ENCODE measurements around the gene ANO7. TPM values are rescaled to one million over a fixed set of nuclear protein-coding genes. Genes with fewer than 3 reads are reported as not detected.

ANO7 gene
- total and polyA plus RNA-seq, 2 of the 8 experiments (the other 6 are each of a cell fraction or from before 2014, with no cell fraction given), result 3.2 to 6.9 TPM

GRCh38 chr2:241256168-241256545, 67.7 kb downstream of the ANO7 start:
- FAIRE-seq, result no peak
- peaks cover 27 to 86% (median 53%) of the 10 kb centered on the region in 4 experiments for H3K36me3 ChIP-seq (ENCODE audit: control insufficient read depth in 2 of 4, insufficient read depth in 4 of 4, low read length in 3 of 4)
- H2AFZ ChIP-seq (ENCODE audit: low read length), result no peak overlapping the region
- no peak for DNase-seq (ENCODE audit: low read depth in 1 of 2, low spot score in 2 of 2)
- H3K56ac ChIP-seq (replicated peaks; ENCODE audit: insufficient read length, low read depth, low read length), result no peak overlapping the region
- no peaks in the 10 kb centered on the region for H3K4me1 ChIP-seq (replicated peaks in 1 of 4; ENCODE audit: control insufficient read depth in 3 of 4, insufficient read depth in 4 of 4, low read length in 3 of 4)
- H2BK20ac ChIP-seq (ENCODE audit: low read length), result no peak overlapping the region
- H2BK5ac ChIP-seq (ENCODE audit: low read depth, low read length), result no peak overlapping the region
- no peaks in the 10 kb centered on the region; a peak in 1 of 4 replicates for H3K79me2 ChIP-seq (ENCODE audit: control insufficient read depth in 1 of 2, insufficient read depth in 2 of 2, low read length in 2 of 2)
- H3K18ac ChIP-seq (ENCODE audit: extremely low read depth, low read length), result no peak overlapping the region
- no peak overlapping the region for H2BK120ac ChIP-seq (replicated peaks; ENCODE audit: low read depth, low read length)
- H4K20me1 ChIP-seq (replicated peaks in 1 of 2; ENCODE audit: control insufficient read depth in 1 of 2, insufficient read depth in 2 of 2, low read length in 2 of 2), result peaks cover 10 to 17% of the 10 kb centered on the region in 2 experiments
- H3K23me2 ChIP-seq (ENCODE audit: low read depth, low read length), result no peaks in the 10 kb centered on the region
- no peak overlapping the region for H3K4me3 ChIP-seq (ENCODE audit: extremely low read depth in 1 of 4, insufficient read depth in 2 of 4, low read depth in 3 of 4, low read length in 4 of 4)
- no peak overlapping the region; the same call in 1 of the 2 replicates for H3K27ac ChIP-seq (ENCODE audit: low read depth, low read length)
- CTCF ChIA-PET (ENCODE audit: partially characterized antibody), result interaction anchor here (1.2 kb wide), 1 partner anchor 9 kb away, joined by 4 read pairs; no protein-coding TSS in a partner anchor
- no peak overlapping the region for H4K5ac ChIP-seq (ENCODE audit: insufficient read length, low read depth, low read length)
- no peak overlapping the region for H3K23ac ChIP-seq (ENCODE audit: insufficient read length)
- H3K9me3 ChIP-seq (ENCODE audit: insufficient read depth in 2 of 2, low read depth in 1 of 2, low read length in 1 of 2), result no peaks in the 10 kb centered on the region
- peaks cover 2% of the 10 kb centered on the region for H3K79me1 ChIP-seq (ENCODE audit: low read depth, low read length)
- no peak overlapping the region for H3K14ac ChIP-seq (ENCODE audit: insufficient read length)
- no peak overlapping the region for H2BK15ac ChIP-seq (ENCODE audit: low read length)
- POLR2A ChIA-PET (ENCODE audit: partially characterized antibody), result no interaction called here
- H3K4me2 ChIP-seq (ENCODE audit: insufficient read depth in 1 of 2, low read depth in 2 of 2, low read length in 2 of 2), result no peak overlapping the region
- WGBS, 2 experiments (ENCODE audit: extremely low coverage in 1 of 2, insufficient coverage in 1 of 2, insufficient read length in 1 of 2, insufficient replicate concordance in 2 of 2, low coverage in 1 of 2, low lambda C conversion rate in 2 of 2, missing lambda C conversion rate in 1 of 2), result 93% methylated on average over 11 of the region's 11 CpGs; no CpG with 5 or more reads in 1 of the 2 experiments
- no peak overlapping the region for H4K91ac ChIP-seq (replicated peaks; ENCODE audit: insufficient read length, low read length)
- H4K8ac ChIP-seq (ENCODE audit: extremely low read depth, insufficient read depth, low read length), result 0 out of 2 replicates have a peak overlapping the region, but pooled peaks have one; percentile 35
- H2AK5ac ChIP-seq (ENCODE audit: low read depth, low read length), result no peak overlapping the region
- H3K27me3 ChIP-seq (replicated peaks in 1 of 4; ENCODE audit: control insufficient read depth in 3 of 4, extremely low read depth in 1 of 4, insufficient read depth in 3 of 4, low read length in 3 of 4), result no peaks in the 10 kb centered on the region
- H3K4ac ChIP-seq (replicated peaks; ENCODE audit: insufficient read length, low read depth, low read length), result no peak overlapping the region
- H2BK12ac ChIP-seq (ENCODE audit: low read depth, low read length), result no peak overlapping the region
- H3K9ac ChIP-seq (replicated peaks in 1 of 4; ENCODE audit: extremely low read depth in 1 of 4, low read depth in 3 of 4, low read length in 3 of 4), result no peak overlapping the region
- TF ChIP-seq FOSL1 (IDR thresholded peaks at IDR 0.05; ENCODE audit: insufficient read depth, low read depth, low read length) (no peak), KDM4A (IDR thresholded peaks at IDR 0.05; ENCODE audit: low read depth, low read length, severe bottlenecking) (no peak), BRCA1 (IDR thresholded peaks at IDR 0.05; ENCODE audit: low read depth, low read length) (no peak), TCF12 (IDR thresholded peaks at IDR 0.05; ENCODE audit: low read depth, low read length) (no peak), RAD21 (IDR thresholded peaks at IDR 0.05 in 1 of 2, conservative IDR thresholded peaks at IDR 0.05 in 1 of 2; ENCODE audit: low read depth in 2 of 2, low read length in 2 of 2) (no peak), RFX5 (IDR thresholded peaks at IDR 0.05; ENCODE audit: borderline replicate concordance, low read depth, low read length) (no peak), CBX8 (IDR thresholded peaks at IDR 0.05; ENCODE audit: borderline replicate concordance, low read depth, low read length) (no peak), EGR1 (IDR thresholded peaks at IDR 0.05; ENCODE audit: borderline replicate concordance, low read depth, low read length) (no peak), YY1 (IDR thresholded peaks at IDR 0.05; ENCODE audit: low read depth, low read length) (no peak), TEAD4 (IDR thresholded peaks at IDR 0.05; ENCODE audit: low read depth, low read length) (no peak), POLR2A (IDR thresholded peaks at IDR 0.05; ENCODE audit: control extremely low read depth in 1 of 2, low read depth in 2 of 2, low read length in 2 of 2) (no peak), CTCF (IDR thresholded peaks at IDR 0.05; ENCODE audit: control extremely low read depth in 1 of 3, insufficient read depth in 1 of 3, low read depth in 1 of 3, low read length in 3 of 3) (no peak)
